Pancreas (tissue), 10 donors: ENCODE data around the gene MOB3B. TPM values are rescaled to one million over a fixed set of nuclear protein-coding genes. Genes with fewer than 3 reads are reported as not detected.

Source experiments
- ATAC-seq, 4 donors: fragments of 200-7000 bp; cut with Tn5 transposase; one replicate each; pipeline versions ENCODE4 v1.8.0 to v1.9.1; 2020; ENCODE audit warnings: mild to moderate bottlenecking in 4 of 4, moderate library complexity in 4 of 4
- DNase-seq, 6 donors: peaks; one replicate each; pipeline ENCODE4 v3.0.0-alpha.2; 2020
- FAIRE-seq: peaks from 2 replicates; lab custom pipeline; 2012; peaks lifted over from hg19 to GRCh38; lab: Jason Lieb, UNC
- H3K27ac ChIP-seq, 4 donors: fragments of 200-600 bp; sonication (generic); 1 replicate in 3 of 4; 2 replicates in 1 of 4; pipeline versions ENCODE4 v1.5.0 to v1.8.0; 2020
- H3K27me3 ChIP-seq, 4 donors: fragments of 200-600 bp; one replicate each; pipeline ENCODE4 v1.8.0; 2021
- H3K36me3 ChIP-seq, 3 donors: fragments of 200-600 bp; sonication (generic) in 1 of 3; one replicate each; pipeline versions ENCODE4 v1.5.0 to v1.8.0; 2020 to 2021
- H3K4me1 ChIP-seq, 3 donors: fragments of 200-600 bp; one replicate each; pipeline ENCODE4 v1.8.0; 2021
- H3K4me3 ChIP-seq, 4 donors: fragments of 200-600 bp; sonication (generic) in 2 of 4; one replicate each; pipeline versions ENCODE4 v1.5.0 to v1.8.0; 2020 to 2021
- H3K9me3 ChIP-seq, 4 donors: fragments of 200-600 bp; one replicate each; pipeline ENCODE4 v1.8.0; 2021
- WGBS, 2 donors: extraction: QIAGEN DNeasy Blood & Tissue Kit; methylation state at CpG; one replicate each; pipeline ENCODE4 v1.1.7; 2013; 5-methylcytosine and 5-hydroxymethylcytosine counted together
- intact Hi-C, 3 donors: fragments of 100-400 bp; cut with DNase I; formaldehyde crosslinking; loops; one replicate each; pipeline versions ENCODE4 v1.11.1 to v1.14.2; 2022
- polyA plus RNA-seq, 2 donors: library from polyadenylated mRNA; stranded (reverse); fragments of 200-250 nt; gene quantifications; one replicate each; pipeline ENCODE4 v1.2.3, GENCODE V29; 2013
- total RNA-seq, 6 donors: library from RNA; stranded (reverse); fragmentation: NEBNext Ultra II Directional in 4 of 6; extraction: Animal tissue kit (Norgen Biotek cat#: 25700) in 4 of 6; gene quantifications; one replicate each; pipeline versions ENCODE4 v1.2.1 to v1.2.4, GENCODE V29; 2021 to 2023
- TF ChIP-seq, protein P1 (sequence below), 4 donors: fragments of 200-600 bp; sonication (generic) in 3 of 4; IDR thresholded peaks; one replicate each; pipeline versions ENCODE4 v1.5.0 to v1.8.0; 2021; ENCODE audit warnings: antibody characterized with exemption in 4 of 4
- donor health status: healthy with polysubstance abuse.
- donor health status: DM: no; HTN: no; CAD: no; lungs with moderate emphysema.
- donor health status: DM: no; HTN: no; CAD: no.
- donor health status: control.
- donor health status: control.
- donor health status: Bipolar disorder and iron deficiency.
- donor health status: DM: yes; HTN: yes; CAD: no.
- donor health status: DM: no; HTN: no; CAD: no.
- donor health status: DM: no; HTN: no; CAD: no.
- donor health status: DM: yes; HTN: yes; CAD: no.

Gene MOB3B
- total and polyA plus RNA-seq, 8 donors: 1.4 to 10.5 (median 4.0) TPM

DNA sequence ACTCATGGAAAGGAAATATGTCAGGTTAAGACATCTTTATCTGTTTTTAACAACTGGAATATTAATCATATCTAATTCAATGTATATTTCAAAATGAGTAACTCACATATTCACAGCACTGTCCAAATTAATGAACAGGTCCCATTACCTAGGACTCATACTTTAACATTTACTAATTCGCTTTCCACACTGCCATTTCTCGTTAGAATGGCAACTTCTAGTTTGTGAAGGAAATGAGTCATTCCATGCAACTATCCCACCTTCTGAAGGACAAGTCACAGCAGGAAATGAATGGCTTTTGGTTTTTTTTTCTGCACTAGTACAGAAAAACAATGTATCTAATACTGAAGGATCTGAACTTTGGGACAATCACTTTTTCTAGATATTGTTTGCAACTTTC lies 30.2 kb downstream of the MOB3B start:
- H3K36me3 ChIP-seq: no peaks in the 10 kb centered on the region

DNA sequence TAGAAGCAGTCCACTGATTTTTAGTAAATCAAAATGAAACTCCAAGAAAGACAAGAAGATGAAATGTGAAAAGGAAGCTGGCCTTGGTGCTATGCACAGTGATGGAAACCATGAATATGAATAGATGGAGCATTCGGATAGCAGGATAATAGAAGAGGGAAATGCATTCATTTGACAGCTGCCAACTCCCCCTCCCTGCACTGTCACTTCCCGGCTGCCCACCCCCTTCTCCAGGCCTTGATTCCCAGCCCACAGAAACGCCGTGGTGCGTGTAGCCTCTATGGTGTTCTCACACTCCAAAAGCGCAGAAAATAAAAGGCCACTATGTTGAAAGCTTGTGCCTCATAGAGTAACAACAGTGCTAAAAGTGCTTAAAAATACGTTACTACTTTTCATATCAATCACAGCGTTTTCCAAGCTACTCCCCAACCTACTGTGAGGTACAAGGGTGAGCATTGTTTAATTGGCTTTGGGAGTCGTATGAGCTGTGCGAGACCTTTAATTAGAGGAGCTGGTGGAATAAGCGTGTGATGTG lies 31.7 kb downstream of the MOB3B start:
- Histone ChIP-seq H3K27ac (no peak overlapping the region), H3K27me3 (no peaks in the 10 kb centered on the region), H3K36me3 (no peaks in the 10 kb centered on the region), H3K4me1 (no peaks in the 10 kb centered on the region), H3K9me3 (no peaks in the 10 kb centered on the region), H3K4me3 (no peak overlapping the region)
- 89% methylated on average over 11 of the region's 11 CpGs for WGBS, 2 donors
- intact Hi-C loops: no loop called here
- TF ChIP-seq, protein P1, sequence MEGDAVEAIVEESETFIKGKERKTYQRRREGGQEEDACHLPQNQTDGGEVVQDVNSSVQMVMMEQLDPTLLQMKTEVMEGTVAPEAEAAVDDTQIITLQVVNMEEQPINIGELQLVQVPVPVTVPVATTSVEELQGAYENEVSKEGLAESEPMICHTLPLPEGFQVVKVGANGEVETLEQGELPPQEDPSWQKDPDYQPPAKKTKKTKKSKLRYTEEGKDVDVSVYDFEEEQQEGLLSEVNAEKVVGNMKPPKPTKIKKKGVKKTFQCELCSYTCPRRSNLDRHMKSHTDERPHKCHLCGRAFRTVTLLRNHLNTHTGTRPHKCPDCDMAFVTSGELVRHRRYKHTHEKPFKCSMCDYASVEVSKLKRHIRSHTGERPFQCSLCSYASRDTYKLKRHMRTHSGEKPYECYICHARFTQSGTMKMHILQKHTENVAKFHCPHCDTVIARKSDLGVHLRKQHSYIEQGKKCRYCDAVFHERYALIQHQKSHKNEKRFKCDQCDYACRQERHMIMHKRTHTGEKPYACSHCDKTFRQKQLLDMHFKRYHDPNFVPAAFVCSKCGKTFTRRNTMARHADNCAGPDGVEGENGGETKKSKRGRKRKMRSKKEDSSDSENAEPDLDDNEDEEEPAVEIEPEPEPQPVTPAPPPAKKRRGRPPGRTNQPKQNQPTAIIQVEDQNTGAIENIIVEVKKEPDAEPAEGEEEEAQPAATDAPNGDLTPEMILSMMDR (IDR thresholded peaks at IDR 0.05): no peak
- no peak for ATAC-seq
- DNase-seq: no peak
- no peak for FAIRE-seq

More for the DNA sequence above, 30.2 kb downstream of the MOB3B start:
- H3K27ac ChIP-seq: no peak overlapping the region
- intact Hi-C loops: no loop called here
- no peak overlapping the region for H3K4me3 ChIP-seq
- no peaks in the 10 kb centered on the region for H3K4me1 ChIP-seq
- no peak for DNase-seq
- TF ChIP-seq, protein P1 (IDR thresholded peaks at IDR 0.05): no peak
- peak in 1 of 4 donors; percentile 52 for ATAC-seq
- peak; percentile 13 for FAIRE-seq
- H3K9me3 ChIP-seq: no peaks in the 10 kb centered on the region
- WGBS, 2 donors: 54 to 83% methylated on average over 2 of the region's 2 CpGs
- H3K27me3 ChIP-seq: no peaks in the 10 kb centered on the region

DNA sequence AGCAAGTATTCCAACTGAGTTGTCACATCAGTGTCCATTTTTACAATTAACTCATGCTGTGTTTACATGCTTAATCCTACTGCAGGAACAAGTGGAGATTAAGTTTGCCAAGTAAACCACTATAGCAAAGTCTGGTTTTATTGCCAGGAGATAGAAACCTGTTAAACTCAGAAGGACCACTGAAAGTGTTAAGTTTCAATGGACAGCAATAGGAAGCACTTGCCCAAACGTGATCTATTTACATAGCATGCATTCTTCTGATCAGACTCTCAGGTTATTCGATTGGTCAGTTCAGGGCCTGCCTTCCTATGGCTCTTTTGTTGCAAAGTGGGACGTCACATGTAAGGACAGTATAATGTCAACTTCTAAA lies 33.5 kb downstream of the MOB3B start:
- TF ChIP-seq, protein P1 (IDR thresholded peaks at IDR 0.05): no peak
- H3K4me3 ChIP-seq: no peak overlapping the region
- 59 to 62% methylated on average over 3 of the region's 3 CpGs for WGBS, 2 donors
- H3K36me3 ChIP-seq: no peaks in the 10 kb centered on the region
- intact Hi-C loops: no loop called here
- H3K27ac ChIP-seq: no peak overlapping the region
- H3K4me1 ChIP-seq: no peaks in the 10 kb centered on the region
- no peaks in the 10 kb centered on the region for H3K27me3 ChIP-seq
- no peak for DNase-seq
- no peak for ATAC-seq
- H3K9me3 ChIP-seq: no peaks in the 10 kb centered on the region
- no peak for FAIRE-seq

DNA sequence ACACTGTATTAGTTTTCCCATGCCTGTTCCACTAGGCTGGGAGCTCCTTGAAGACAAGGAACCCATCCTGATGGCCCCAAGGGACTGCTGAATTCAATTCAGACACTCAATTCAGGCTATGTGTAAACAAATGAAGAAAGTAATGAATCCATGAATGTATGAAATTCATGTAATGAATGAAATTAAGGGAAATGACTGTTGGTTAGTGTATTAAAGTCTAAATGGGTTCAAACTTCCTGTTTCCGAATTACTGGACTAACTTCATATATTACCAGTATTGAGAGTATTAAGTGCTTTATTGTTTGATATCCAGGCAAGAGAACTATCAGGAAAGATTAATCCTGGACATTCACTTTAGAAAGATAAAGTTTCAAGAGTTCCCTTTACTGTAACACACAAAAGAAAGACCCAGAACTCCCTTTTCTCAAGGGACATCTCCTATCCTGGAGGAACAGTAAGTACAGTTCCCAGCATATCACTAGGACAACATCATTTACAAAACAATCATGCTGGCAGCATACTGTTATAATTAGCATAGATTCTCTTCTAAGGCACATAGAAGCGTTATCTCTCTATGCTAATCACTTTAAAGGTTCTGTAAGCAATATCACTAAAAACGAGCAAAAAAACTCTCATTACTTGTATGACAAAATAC lies 34.0 kb downstream of the MOB3B start:
- DNase-seq: no peak
- TF ChIP-seq, protein P1 (IDR thresholded peaks at IDR 0.05): no peak
- 60 to 66% methylated on average over 3 of the region's 3 CpGs for WGBS, 2 donors
- ATAC-seq: no peak
- H3K4me3 ChIP-seq: no peak overlapping the region
- H3K9me3 ChIP-seq: no peaks in the 10 kb centered on the region
- H3K4me1 ChIP-seq: no peaks in the 10 kb centered on the region
- intact Hi-C loops: no loop called here
- no peak overlapping the region for H3K27ac ChIP-seq
- H3K36me3 ChIP-seq: no peaks in the 10 kb centered on the region
- no peak for FAIRE-seq
- no peaks in the 10 kb centered on the region for H3K27me3 ChIP-seq

DNA sequence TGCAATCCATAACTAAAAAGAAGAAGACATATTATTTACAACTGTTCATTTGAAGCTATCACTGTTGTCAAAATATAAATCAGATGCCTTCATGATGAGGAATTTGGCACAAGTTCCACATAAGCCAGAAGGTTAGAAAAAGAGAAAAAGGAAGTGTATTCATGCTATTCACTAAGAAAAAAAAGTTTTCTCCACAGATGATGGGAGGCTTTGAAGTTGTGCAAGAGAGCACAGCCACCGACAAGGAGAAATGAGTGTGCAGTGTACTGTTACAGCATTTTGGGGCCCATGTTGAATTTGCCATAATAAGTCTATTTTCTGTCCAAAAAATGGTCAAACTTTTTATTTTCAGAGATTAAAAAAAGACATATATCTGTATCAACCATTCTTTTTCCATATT lies 38.5 kb downstream of the MOB3B start:
- Histone ChIP-seq H3K4me3 (no peak overlapping the region), H3K36me3 (no peaks in the 10 kb centered on the region), H3K27ac (no peak overlapping the region), H3K27me3 (no peaks in the 10 kb centered on the region), H3K4me1 (peaks cover 0 to 3% (median 0%) of the 10 kb centered on the region in 3 donors), H3K9me3 (no peaks in the 10 kb centered on the region)
- ATAC-seq: peak in 2 of 4 donors; percentile 34 to 65
- TF ChIP-seq, protein P1 (IDR thresholded peaks at IDR 0.05): no peak
- intact Hi-C loops: no loop called here
- DNase-seq: no peak
- FAIRE-seq: no peak
- 71 to 88% methylated on average over 1 of the region's 1 CpG for WGBS, 2 donors
